Stimulated activated CD4-positive, alpha-beta T cell treated with anti-CD3 and anti-CD28 coated beads, Interleukin-12 subunit alpha, Interleukin-12 subunit beta, amount 100 ng/mL, for 24 hours (primary cell): Measurements from ENCODE around the gene KDM2B.
A peak's percentile ranks its signal among the peaks of the same experiment; 100 is the strongest.

Experiments used
- DNase-seq, 2 experiments: peaks; one replicate each; pipeline ENCODE4 v3.0.0-alpha.2; 2020; ENCODE audit warnings: low read depth in 2 of 2

KDM2B gene

DNA sequence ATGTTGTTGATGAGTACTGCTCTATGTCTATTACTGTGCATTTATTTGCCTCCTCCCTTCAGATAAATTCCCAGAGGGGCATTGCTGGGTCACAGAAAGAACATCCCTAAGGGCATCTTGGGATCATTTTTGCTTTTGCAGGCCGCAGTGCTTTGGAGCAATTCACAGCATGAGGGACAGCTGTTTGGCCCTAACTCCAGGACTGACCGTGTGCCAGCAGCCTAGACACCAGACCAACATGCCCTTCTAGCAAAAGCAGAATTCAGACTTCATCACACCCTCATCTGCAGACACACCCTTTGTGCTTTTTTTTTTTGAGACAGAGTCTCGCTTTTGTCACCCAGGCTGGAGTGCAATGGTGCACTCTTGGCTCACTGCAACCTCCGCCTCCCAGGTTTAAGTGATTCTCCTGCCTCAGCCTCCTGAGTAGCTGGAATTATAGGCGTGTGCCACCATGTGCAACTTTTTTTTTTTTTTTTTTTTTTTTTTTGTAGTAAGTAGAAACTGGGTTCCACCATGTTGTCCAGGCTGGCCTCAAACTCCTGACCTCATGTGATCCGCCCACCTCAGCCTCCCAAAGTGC lies 149.9 kb downstream of the KDM2B start:
- no peak for DNase-seq

DNA sequence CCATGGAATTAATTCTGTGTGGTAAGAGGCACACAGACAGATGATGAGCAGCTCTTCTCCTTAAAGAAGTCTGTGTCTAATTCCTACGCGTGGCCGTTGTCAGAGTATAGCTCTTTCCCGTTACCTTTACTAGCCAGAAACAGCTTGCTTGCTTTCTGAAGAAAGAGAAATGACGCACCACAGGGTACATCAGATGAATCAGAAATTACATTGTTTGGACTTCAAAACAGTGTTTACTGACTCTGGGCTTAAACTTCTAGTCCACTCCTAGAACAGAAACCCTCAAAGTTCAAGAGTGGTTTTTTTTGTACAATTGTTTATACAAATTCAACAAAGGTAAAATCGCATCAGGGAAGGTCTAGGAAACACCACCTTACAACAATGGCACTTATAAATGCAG lies 151.9 kb downstream of the KDM2B start:
- DNase-seq = no peak

DNA sequence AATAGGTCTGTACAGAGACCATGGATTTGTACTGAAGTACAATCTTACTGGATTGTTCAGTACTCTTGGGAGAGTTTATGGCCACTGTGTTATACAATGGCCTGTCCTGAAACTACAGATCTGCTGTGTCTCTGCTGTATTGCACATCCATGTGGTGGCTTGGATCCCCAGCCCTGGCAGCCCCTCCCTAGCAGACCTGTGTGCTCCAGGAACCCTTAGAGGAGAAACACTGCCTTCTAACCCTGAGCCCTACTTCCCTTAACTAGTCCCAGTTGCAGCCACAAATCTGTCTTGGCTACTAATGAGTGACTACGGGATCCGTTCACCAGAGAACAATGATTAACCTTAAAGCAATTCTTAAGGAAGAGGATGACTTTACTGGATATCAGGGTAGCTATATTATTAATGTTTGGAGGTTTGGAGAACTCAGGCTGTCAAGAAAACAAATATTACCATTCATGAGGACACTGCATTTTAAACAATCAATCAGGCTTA lies 153.2 kb downstream of the KDM2B start:
- DNase-seq = no peak

DNA sequence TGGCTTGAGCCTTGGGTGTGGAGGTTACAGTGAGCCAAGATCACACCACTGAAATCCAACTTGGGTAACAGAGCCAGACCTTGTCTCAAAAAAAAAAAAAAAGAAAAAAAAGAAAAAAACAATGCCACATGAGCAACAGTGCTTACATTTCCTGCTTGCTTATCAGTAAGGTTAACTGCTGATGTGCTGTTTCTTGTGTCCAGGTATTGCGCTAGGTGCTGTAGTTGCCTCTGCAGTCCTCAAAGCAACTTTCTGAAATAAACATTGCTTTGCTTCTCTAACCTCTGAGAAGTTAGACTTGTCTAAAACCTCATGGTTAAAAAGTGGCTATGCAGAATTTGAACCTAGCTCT lies 156.2 kb downstream of the KDM2B start:
- no peak for DNase-seq

GRCh38 chr12:121423682-121424623 lies 156.9 kb downstream of the KDM2B start:
- DNase-seq = no peak

- no peak for DNase-seq
Measured at GRCh38 chr12:121423253-121423652, 157.6 kb downstream of the KDM2B start.

GRCh38 chr12:121420109-121420508 lies 160.7 kb downstream of the KDM2B start:
- no peak for DNase-seq

- no peak for DNase-seq
Measured at GRCh38 chr12:121417847-121418246, 163.0 kb downstream of the KDM2B start.

DNA sequence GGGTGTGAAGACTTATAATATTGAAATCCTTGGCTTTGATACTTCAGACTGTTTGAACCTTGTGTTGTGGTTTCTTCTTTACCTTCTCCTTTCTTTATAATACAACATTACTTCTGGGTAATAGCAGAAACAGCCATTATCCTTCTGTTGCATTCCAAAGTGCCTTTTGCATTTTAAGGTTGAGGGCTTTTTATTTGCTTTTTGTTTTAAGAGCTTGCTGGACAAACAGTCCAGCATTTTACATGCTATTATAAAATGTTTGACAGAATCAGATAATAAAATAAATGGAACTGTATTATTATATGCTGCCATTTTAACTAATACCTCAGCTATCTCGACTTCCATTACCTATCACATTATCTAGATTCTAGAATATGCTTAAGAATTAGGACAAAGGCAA lies 166.9 kb downstream of the KDM2B start:
- no peak for DNase-seq

DNA sequence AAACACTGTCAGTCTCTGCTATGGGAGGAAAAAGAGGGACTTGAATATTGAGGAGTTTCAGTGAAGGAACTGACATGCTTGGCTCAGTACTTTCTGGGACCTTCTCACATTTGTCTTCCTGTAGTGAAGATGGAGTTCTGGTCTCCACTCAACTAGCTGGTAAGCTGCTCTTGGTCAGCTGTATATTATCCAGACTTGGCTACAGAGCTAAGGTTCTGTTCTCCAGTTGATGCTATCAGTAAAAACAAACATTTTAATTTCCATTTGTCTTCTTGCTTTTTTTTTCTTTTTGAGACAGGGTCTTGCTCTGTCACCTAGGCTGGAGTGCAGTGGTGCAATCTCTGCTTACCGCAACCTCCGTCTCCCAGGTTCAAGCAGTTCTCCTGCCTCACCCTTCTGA lies 175.6 kb downstream of the KDM2B start:
- DNase-seq = no peak

DNA sequence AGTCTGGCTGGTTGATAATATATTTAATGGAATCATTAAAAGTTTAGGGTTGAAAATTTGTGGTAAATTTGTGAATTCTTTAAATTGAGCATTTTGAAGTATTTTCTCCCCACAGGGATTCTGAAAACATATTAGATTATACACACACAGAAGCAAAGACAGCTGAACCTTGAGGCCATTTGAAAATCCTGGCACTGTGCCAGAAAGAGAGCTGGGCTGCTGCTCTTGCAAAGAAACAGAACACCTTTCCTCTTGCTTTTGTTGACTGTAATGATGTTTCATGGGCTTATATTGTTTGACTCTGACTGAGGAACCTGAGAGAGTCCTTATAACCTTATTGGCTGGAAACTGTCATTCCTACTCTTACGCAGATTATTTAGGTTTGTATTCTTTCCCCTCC lies 176.1 kb downstream of the KDM2B start:
- no peak for DNase-seq

GRCh38 chr12:121403721-121404120 lies 177.1 kb downstream of the KDM2B start:
- DNase-seq = no peak

DNA sequence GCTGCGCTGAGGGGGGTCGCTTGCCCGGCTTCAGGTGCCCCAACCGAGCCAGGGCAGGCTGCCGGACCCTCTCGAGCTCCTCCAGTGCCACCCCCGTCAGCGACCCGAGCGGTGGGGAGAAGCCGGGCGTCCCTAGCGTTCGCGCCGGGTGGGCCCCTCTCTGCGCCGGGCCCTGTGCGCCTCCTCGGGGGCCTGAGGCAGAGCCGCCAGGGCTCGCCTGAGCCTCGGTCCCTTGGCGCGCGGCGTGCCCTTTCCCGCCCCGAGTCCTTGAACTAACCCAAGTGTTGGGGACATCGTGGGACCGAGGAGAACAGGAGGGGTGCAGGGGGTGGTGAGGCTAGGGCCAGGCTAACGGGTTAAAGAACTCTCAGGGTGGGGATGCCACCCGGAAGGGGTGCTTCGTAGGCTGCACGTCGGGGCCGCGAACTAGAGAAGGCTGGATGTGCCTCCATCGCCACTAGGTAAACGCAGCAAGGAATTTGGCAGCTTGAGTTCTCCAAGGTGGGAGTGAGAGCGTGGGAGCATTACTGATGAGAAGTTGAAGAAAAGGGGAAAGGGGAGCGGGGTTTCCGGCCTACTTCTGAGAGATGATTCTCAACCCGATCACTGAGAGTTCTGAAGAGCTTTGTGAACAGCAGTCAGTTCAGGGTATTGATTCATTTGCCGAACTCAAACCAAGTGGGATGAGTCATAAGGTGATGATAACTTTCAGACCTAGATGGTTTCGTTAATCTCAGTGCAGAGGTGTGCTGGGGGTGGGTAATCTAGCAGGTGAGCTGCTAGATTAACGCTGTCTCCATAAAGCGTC lies 180.3 kb downstream of the KDM2B start:
- peak; percentile 41 to 55 for DNase-seq

DNA sequence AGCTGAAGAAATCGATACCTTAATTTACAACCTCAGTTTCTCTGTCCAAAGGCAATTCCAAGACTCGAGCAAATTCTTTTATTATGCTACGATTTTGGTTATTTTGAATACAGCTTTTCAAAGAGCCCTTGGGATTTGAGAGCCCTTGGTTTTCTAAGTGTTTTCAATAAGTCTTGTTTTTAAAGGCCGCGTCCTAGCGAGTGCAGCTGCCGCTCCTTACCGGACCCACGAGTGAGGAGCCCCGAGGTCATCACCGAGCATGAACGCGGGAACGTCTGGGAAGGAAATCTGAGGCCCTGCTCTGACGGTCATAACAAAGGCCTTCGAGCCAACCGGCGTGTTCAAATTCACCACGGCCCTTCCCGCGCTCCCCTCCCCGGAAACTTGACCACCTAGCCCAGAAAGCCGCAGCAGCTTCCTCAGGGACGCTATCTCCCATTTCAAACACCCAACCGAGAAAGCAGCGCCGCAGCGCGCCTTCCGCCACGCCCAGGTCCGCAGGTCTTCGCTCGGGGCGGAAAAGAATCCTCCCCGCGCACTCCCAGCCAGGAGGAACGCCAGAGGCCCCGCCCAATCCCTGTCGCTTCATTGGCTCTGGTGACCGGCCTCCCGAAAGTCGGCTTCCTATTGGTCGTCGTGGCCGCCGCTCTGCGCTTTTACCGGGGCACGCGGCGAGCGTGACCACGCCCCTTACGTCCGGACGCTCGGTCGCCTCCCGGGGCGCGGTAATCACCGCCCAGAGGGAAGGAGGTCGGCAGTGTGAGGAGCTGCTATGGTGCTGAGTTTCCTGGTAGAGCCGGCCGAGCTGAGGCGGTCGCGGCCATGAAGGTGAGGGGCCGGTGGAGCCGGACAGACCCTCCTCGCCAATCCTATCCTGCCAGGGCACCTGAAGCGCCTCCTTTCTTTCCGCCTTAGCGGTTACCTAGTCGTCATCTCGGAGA lies 181.2 kb downstream of the KDM2B start, which contains the start of gene RNF34:
Gene RNF34 (plus strand): TSS at position 728 of the 941 bp plus-strand sequence. CDS start 95 bp downstream, at position 823.
- peak; percentile 95 to 98 for DNase-seq

GRCh38 chr12:121398355-121398754 lies 182.5 kb downstream of the KDM2B start:
- DNase-seq = no peak

DNA sequence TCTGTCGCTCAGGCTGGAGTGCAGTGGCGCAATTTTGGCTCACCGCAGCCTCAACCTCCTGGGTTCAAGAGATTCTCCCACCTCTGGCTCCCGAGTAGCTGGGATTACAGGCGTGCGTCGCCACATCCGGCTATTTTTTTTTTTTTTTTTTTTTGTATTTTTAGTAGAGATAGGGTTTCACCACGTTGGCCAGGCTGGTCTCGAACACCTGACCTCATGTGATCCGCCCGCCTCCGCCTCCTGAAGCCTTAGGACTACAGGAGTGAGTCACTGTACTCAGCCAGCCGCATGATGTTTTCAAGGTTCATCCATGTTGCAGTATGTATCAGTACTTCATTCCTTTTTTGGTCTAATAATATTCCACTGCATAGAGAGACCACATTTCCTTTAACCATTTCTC lies 183.3 kb downstream of the KDM2B start:
- no peak for DNase-seq

- no peak for DNase-seq
Measured at GRCh38 chr12:121392325-121392716, 188.5 kb downstream of the KDM2B start.

DNA sequence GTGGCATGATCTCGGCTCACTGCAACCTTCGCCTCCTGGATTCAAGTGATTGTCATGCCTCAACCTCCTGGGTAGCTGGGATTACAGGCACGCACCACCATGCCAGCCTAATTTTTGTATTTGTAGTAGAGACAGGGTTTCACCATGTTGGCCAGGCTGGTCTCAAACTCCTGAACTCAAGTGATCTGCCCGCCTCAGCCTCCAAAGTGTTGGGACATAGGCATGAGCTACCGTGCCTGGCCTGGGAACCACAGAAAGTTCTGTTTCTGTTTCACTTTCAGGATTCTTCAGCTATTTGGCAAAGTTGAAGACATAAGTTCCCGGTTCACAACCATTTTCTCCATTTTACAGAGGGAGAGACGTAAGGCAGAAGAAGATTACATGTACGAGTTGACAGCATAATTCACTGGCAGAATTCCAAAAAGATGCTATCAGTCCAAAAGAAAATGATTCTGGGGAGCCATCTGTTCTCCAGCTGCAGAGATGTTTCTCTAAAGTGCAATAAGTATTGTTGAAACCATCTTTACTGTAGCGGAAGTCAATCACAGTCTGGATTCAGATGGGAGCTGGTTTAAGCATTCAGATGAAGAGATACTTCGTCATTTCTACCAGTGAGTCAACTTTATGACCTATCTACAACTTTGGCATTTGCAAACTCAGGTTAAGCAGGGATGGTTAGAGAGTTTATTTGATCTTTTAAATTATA lies 189.1 kb downstream of the KDM2B start:
- DNase-seq = peak in 1 of 2 experiments; percentile 11

DNA sequence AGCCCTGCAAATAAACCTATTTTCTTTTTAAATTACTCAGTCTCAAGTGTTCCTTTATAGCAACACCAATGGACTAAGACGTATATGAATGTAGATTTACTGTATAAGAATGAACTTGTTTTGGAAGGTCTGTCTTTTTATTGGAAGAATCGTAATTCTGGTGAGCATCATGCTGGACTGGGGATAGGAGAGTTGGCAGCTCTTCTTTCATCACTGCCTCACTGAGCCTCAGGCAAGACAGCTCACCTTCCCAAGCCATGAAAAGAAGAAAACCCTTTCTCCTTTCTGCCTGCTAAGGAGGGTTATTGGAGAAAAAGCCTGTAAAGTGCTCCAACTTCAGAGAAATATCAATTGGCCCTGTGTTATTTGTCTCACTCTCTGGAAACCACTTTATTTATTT lies 190.0 kb downstream of the KDM2B start:
- DNase-seq = no peak

DNA sequence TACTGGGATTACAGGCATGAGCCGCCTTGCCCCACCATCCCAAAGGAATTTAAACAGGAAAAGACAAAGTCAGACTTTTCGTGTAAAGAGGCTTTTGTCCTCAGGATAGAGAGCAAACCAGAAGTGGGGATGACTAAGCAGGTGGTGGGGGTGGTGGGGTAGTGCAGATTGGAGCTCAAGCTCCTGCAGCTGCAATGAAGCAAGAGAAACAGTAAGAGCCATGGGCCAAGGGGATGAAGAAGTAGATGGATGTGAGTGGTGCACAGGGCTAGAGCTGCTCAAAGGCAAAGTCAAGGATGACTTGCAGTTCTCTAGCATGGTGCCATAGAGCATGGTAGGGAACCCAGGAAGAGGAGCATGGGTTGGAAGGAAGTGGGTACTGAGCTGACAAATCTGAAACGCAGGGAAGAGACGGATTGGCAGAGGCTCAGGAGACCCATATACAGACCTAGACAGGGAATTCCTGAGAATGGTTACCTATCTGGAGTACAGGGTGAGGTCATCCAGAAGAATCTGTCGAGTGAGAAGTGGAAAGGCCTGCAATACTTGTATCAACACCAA lies 192.3 kb downstream of the KDM2B start:
- no peak for DNase-seq
